ENCODE results near the gene SYCN.

SYCN gene

DNA sequence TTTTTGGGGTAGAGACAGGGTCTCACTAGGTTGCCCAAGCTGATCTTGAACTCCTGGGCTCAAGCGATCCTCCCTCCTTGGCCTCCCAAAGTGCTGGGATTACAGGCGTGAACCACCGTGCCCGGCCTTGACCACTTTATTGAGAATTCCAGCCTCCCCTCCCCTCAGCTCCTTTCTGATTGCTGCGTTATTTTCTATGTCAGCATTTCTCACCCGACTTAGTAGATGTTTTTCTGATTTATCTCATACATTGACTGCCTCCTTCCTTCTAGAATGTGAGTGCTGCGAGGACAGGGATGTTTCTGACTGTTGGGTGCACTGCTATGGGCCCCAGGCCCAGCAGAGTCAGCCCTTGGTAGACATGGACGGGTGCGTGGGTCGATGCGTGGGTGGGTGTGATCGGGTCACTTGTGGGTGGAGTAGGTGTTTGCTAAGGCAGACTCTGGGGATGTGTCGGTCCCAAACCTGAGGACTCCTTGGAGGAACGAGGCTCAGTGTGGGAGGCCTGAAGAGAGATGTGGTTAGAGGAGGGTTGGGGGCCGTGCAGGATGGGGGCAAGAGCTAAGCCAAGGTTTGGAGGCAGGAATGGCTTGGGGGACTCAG lies 41.5 kb downstream of the SYCN start:
- no peak for DNase-seq (ENCODE audit: low spot score)
- Histone ChIP-seq H3K23ac (ENCODE audit: low read depth, low read length, poor library complexity) (no peak overlapping the region), H4K8ac (ENCODE audit: low read depth, low read length) (no peak overlapping the region), H4K91ac (ENCODE audit: low read depth, low read length, poor library complexity) (no peak overlapping the region), H2AFZ (ENCODE audit: low read length) (no peak overlapping the region), H3K9ac (ENCODE audit: low read depth, low read length, poor library complexity) (peak overlapping the region; percentile 15), H3K9me3 (replicated peaks in 1 of 2; ENCODE audit: control insufficient read depth in 2 of 2, insufficient read depth in 1 of 2, low read depth in 1 of 2, low read length in 2 of 2) (peaks cover 0 to 3% of the 10 kb centered on the region in 2 donors), H3K4me1 (ENCODE audit: control insufficient read depth in 2 of 2, insufficient read depth in 1 of 2, low read depth in 1 of 2, low read length in 2 of 2) (peaks cover 7 to 16% of the 10 kb centered on the region in 2 donors), H2AK5ac (ENCODE audit: low read depth, low read length) (no peak overlapping the region), H2BK5ac (ENCODE audit: low read length) (no peak overlapping the region), H3K36me3 (replicated peaks in 1 of 2; ENCODE audit: control insufficient read depth in 2 of 2, insufficient read depth in 2 of 2, low read length in 2 of 2) (peaks cover 0 to 3% of the 10 kb centered on the region in 2 donors), H3K4ac (ENCODE audit: low read length) (no peak overlapping the region), H2BK15ac (ENCODE audit: low read length) (no peak overlapping the region), H3K27ac (replicated peaks; ENCODE audit: low read length) (no peak overlapping the region), H3K4me2 (ENCODE audit: insufficient read depth, low read length, poor library complexity, severe bottlenecking) (no peak overlapping the region), H3K14ac (ENCODE audit: low read length) (no peak overlapping the region), H3K4me3 (ENCODE audit: low read length in 2 of 2) (no peak overlapping the region), H3K18ac (ENCODE audit: low read length) (no peak overlapping the region), H2BK12ac (ENCODE audit: low read length) (no peak overlapping the region), H3K27me3 (ENCODE audit: control insufficient read depth in 3 of 3, insufficient read depth in 3 of 3, low read depth in 1 of 3, low read length in 3 of 3) (peaks cover 0 to 2% (median 0%) of the 10 kb centered on the region in 3 experiments), H2BK120ac (ENCODE audit: low read depth, low read length) (no peak overlapping the region), H3K79me1 (ENCODE audit: low read depth, low read length) (peaks cover 20% of the 10 kb centered on the region)
- WGBS, 2 donors (ENCODE audit: extremely low coverage in 2 of 2, insufficient read length in 2 of 2, insufficient replicate concordance in 1 of 2): no CpG with 5 or more reads among the region's 15 CpGs

DNA sequence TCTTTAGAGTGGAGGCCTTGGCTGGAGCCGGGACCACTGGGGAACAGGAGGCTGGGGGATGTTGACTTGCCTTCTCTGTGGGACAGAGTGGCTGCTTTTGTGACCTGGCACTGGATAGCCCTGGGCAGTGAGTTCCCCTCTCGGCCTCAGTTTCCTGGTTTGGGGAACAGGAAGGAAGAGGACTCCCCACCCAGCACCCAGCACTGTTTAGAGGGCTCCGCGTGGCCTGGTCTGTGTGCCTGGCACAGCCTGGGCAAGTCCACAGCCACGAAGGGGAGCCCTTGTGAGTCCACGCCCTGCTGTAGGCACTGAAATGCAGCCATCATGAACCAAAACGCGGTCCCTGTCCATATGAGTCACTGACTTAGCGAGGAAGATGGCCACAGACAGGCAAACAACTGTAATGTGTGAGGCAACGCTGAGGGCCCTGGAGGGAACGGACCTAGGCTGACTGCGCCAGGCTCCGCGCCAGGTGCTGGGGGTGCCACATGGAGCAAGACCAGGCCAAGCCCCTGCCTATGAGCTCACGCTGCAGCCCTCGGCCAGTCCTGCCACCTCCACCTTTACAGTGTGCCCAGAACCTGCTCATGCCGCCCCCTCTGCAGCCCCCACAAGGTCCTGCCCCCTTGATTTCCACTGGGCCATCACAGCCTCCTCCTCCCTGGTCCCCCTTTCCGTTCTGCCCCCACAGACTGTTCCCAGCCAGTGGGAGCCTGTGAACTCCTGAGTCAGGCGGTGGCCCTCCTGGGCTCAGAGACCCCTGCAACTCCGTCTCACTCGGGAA lies 43.0 kb downstream of the SYCN start:
- Histone ChIP-seq H2AK5ac (ENCODE audit: low read depth, low read length) (peak overlapping the region; percentile 56), H3K18ac (ENCODE audit: low read length) (peak overlapping the region; percentile 13), H3K14ac (ENCODE audit: low read length) (no peak overlapping the region), H3K4me2 (ENCODE audit: insufficient read depth, low read length, poor library complexity, severe bottlenecking) (peak overlapping the region; percentile 18), H2AFZ (ENCODE audit: low read length) (no peak overlapping the region), H2BK12ac (ENCODE audit: low read length) (no peak overlapping the region), H3K4me3 (ENCODE audit: low read length in 2 of 2) (no peak overlapping the region), H4K8ac (ENCODE audit: low read depth, low read length) (peak overlapping the region; percentile 93), H2BK5ac (ENCODE audit: low read length) (no peak overlapping the region), H2BK120ac (ENCODE audit: low read depth, low read length) (no peak overlapping the region), H3K36me3 (replicated peaks in 1 of 2; ENCODE audit: control insufficient read depth in 2 of 2, insufficient read depth in 2 of 2, low read length in 2 of 2) (peaks cover 0 to 3% of the 10 kb centered on the region in 2 donors), H3K27me3 (ENCODE audit: control insufficient read depth in 3 of 3, insufficient read depth in 3 of 3, low read depth in 1 of 3, low read length in 3 of 3) (peaks cover 0 to 2% (median 0%) of the 10 kb centered on the region in 3 experiments), H3K9me3 (replicated peaks in 1 of 2; ENCODE audit: control insufficient read depth in 2 of 2, insufficient read depth in 1 of 2, low read depth in 1 of 2, low read length in 2 of 2) (peaks cover 0 to 3% of the 10 kb centered on the region in 2 donors), H3K23ac (ENCODE audit: low read depth, low read length, poor library complexity) (peak overlapping the region; percentile 52), H2BK15ac (ENCODE audit: low read length) (no peak overlapping the region), H3K4me1 (ENCODE audit: control insufficient read depth in 2 of 2, insufficient read depth in 1 of 2, low read depth in 1 of 2, low read length in 2 of 2) (peaks cover 5 to 21% of the 10 kb centered on the region in 2 donors), H3K9ac (ENCODE audit: low read depth, low read length, poor library complexity) (peak overlapping the region; percentile 12), H3K27ac (replicated peaks; ENCODE audit: low read length) (no peak overlapping the region), H4K91ac (ENCODE audit: low read depth, low read length, poor library complexity) (no peak overlapping the region), H3K4ac (ENCODE audit: low read length) (no peak overlapping the region), H3K79me1 (ENCODE audit: low read depth, low read length) (peaks cover 22% of the 10 kb centered on the region)
- no CpG with 5 or more reads among the region's 21 CpGs for WGBS, 2 donors (ENCODE audit: extremely low coverage in 2 of 2, insufficient read length in 2 of 2, insufficient replicate concordance in 1 of 2)
- no peak for DNase-seq (ENCODE audit: low spot score)

DNA sequence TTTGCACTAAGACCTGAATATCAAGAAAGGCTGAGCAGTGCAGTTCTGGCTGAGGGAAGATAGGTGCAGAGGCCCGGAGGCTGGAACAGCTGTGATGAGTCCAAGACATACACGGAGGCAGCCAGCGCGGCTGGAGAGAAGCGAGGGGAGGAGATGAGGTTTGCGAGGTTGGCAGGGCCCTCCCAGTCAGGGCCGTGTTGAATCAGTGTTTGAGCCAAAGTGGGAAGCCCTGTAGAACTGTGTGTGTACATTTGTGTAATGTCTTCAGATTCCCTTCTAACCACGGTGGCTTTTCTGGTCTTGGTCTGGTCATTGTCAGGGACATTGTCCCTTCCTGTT lies 43.6 kb downstream of the SYCN start:
- Histone ChIP-seq H3K23ac (ENCODE audit: low read depth, low read length, poor library complexity) (no peak overlapping the region), H2BK15ac (ENCODE audit: low read length) (no peak overlapping the region), H3K79me1 (ENCODE audit: low read depth, low read length) (peaks cover 23% of the 10 kb centered on the region), H2AFZ (ENCODE audit: low read length) (no peak overlapping the region), H3K4me3 (ENCODE audit: low read length in 2 of 2) (no peak overlapping the region), H3K14ac (ENCODE audit: low read length) (no peak overlapping the region), H2BK5ac (ENCODE audit: low read length) (no peak overlapping the region), H3K18ac (ENCODE audit: low read length) (no peak overlapping the region), H3K4me1 (ENCODE audit: control insufficient read depth in 2 of 2, insufficient read depth in 1 of 2, low read depth in 1 of 2, low read length in 2 of 2) (peaks cover 5 to 25% of the 10 kb centered on the region in 2 donors), H2BK12ac (ENCODE audit: low read length) (no peak overlapping the region), H3K4me2 (ENCODE audit: insufficient read depth, low read length, poor library complexity, severe bottlenecking) (no peak overlapping the region), H3K27me3 (ENCODE audit: control insufficient read depth in 3 of 3, insufficient read depth in 3 of 3, low read depth in 1 of 3, low read length in 3 of 3) (peaks cover 0 to 2% (median 0%) of the 10 kb centered on the region in 3 experiments), H2AK5ac (ENCODE audit: low read depth, low read length) (no peak overlapping the region), H3K9me3 (replicated peaks in 1 of 2; ENCODE audit: control insufficient read depth in 2 of 2, insufficient read depth in 1 of 2, low read depth in 1 of 2, low read length in 2 of 2) (peaks cover 0 to 3% of the 10 kb centered on the region in 2 donors), H3K27ac (replicated peaks; ENCODE audit: low read length) (no peak overlapping the region), H3K9ac (ENCODE audit: low read depth, low read length, poor library complexity) (no peak overlapping the region), H4K91ac (ENCODE audit: low read depth, low read length, poor library complexity) (no peak overlapping the region), H4K8ac (ENCODE audit: low read depth, low read length) (no peak overlapping the region), H2BK120ac (ENCODE audit: low read depth, low read length) (no peak overlapping the region), H3K36me3 (replicated peaks in 1 of 2; ENCODE audit: control insufficient read depth in 2 of 2, insufficient read depth in 2 of 2, low read length in 2 of 2) (peaks cover 0 to 5% of the 10 kb centered on the region in 2 donors), H3K4ac (ENCODE audit: low read length) (no peak overlapping the region)
- no CpG with 5 or more reads among the region's 8 CpGs for WGBS, 2 donors (ENCODE audit: extremely low coverage in 2 of 2, insufficient read length in 2 of 2, insufficient replicate concordance in 1 of 2)
- no peak for DNase-seq (ENCODE audit: low spot score)

DNA sequence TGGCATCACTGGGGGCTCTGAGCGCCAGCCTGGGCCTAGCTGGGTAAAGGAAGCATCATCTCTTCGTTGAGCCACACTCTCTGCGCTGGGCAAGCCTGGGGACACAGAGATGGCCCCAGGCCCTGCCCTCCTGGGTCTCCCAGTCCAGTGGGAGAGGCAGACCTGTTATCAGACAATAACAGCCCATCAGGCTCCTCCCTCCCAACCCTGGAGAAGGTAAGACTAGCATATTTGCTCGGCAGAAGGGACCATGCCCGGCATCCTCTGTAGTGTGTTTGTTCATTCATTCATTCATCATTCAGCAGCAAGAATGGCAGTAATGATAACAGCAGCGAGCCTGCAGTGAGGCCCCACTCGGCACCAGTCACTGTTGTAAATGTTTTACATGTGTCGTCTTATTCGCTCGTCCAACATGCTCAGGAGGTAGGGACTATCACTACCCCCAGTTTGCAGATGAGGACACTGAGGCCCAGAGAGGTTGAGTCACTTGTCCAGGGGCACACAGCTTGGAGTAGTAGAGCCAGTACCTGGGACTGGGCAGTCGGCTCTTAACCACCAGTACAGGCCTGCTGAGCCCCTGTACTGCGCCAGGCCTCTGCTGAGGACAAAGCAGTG lies 45.3 kb downstream of the SYCN start:
- peaks cover 0 to 2% (median 0%) of the 10 kb centered on the region in 3 experiments for H3K27me3 ChIP-seq (ENCODE audit: control insufficient read depth in 3 of 3, insufficient read depth in 3 of 3, low read depth in 1 of 3, low read length in 3 of 3)
- H3K23ac ChIP-seq (ENCODE audit: low read depth, low read length, poor library complexity): no peak overlapping the region
- no peak overlapping the region for H3K9ac ChIP-seq (ENCODE audit: low read depth, low read length, poor library complexity)
- H3K14ac ChIP-seq (ENCODE audit: low read length): no peak overlapping the region
- no peak overlapping the region for H3K4ac ChIP-seq (ENCODE audit: low read length)
- no peak overlapping the region for H3K4me2 ChIP-seq (ENCODE audit: insufficient read depth, low read length, poor library complexity, severe bottlenecking)
- peak overlapping the region; percentile 77 for H2AK5ac ChIP-seq (ENCODE audit: low read depth, low read length)
- WGBS, 2 donors (ENCODE audit: extremely low coverage in 2 of 2, insufficient read length in 2 of 2, insufficient replicate concordance in 1 of 2): no CpG with 5 or more reads among the region's 12 CpGs
- H3K18ac ChIP-seq (ENCODE audit: low read length): peak overlapping the region; percentile 41
- H3K36me3 ChIP-seq (replicated peaks in 1 of 2; ENCODE audit: control insufficient read depth in 2 of 2, insufficient read depth in 2 of 2, low read length in 2 of 2): peaks cover 0 to 5% of the 10 kb centered on the region in 2 donors
- no peak overlapping the region for H4K8ac ChIP-seq (ENCODE audit: low read depth, low read length)
- peak overlapping the region; percentile 89 for H4K91ac ChIP-seq (ENCODE audit: low read depth, low read length, poor library complexity)
- H3K27ac ChIP-seq (replicated peaks; ENCODE audit: low read length): no peak overlapping the region
- peaks cover 0 to 3% of the 10 kb centered on the region in 2 donors for H3K9me3 ChIP-seq (replicated peaks in 1 of 2; ENCODE audit: control insufficient read depth in 2 of 2, insufficient read depth in 1 of 2, low read depth in 1 of 2, low read length in 2 of 2)
- no peak overlapping the region for H2BK15ac ChIP-seq (ENCODE audit: low read length)
- H2BK120ac ChIP-seq (ENCODE audit: low read depth, low read length): no peak overlapping the region
- H3K4me3 ChIP-seq (ENCODE audit: low read length in 2 of 2): no peak overlapping the region
- no peak for DNase-seq (ENCODE audit: low spot score)
- H2BK5ac ChIP-seq (ENCODE audit: low read length): no peak overlapping the region
- peaks cover 5 to 30% of the 10 kb centered on the region in 2 donors for H3K4me1 ChIP-seq (ENCODE audit: control insufficient read depth in 2 of 2, insufficient read depth in 1 of 2, low read depth in 1 of 2, low read length in 2 of 2)
- no peak overlapping the region for H2AFZ ChIP-seq (ENCODE audit: low read length)
- H2BK12ac ChIP-seq (ENCODE audit: low read length): peak overlapping the region; percentile 49
- H3K79me1 ChIP-seq (ENCODE audit: low read depth, low read length): peaks cover 28% of the 10 kb centered on the region
